GM21825 (cell line): ENCODE data around the gene ETFA.
"Not testable (repeated sequence)": the region's sequence is repeated elsewhere in the genome, so short reads cannot be mapped to it uniquely, and the experiment has no call there.

ENCODE experiments used
- ATAC-seq: cut with Tn5 transposase; IDR thresholded peaks from one replicate; pipeline ENCODE4 v1.9.1; 2021; ENCODE audit warnings: mild to moderate bottlenecking, moderate library complexity; ENCODE audit not compliant: unreplicated experiment

ETFA gene

GRCh38 chr15:76285241-76285825 lies 25.9 kb downstream of the ETFA start:
- ATAC-seq = no peak

GRCh38 chr15:76282465-76282864 lies 28.8 kb downstream of the ETFA start:
- no peak for ATAC-seq

- no peak for ATAC-seq
Measured at GRCh38 chr15:76278651-76279050, 32.6 kb downstream of the ETFA start.

- no peak for ATAC-seq
Measured at GRCh38 chr15:76274821-76275220, 36.4 kb downstream of the ETFA start.

GRCh38 chr15:76274226-76274625 lies 37.0 kb downstream of the ETFA start:
- no peak for ATAC-seq

- no peak for ATAC-seq
Measured at GRCh38 chr15:76270876-76271275, 40.4 kb downstream of the ETFA start.

GRCh38 chr15:76267077-76267476 lies 44.2 kb downstream of the ETFA start:
- ATAC-seq = no peak

- not testable (repeated sequence) for ATAC-seq
Measured at GRCh38 chr15:76265769-76266168, 45.5 kb downstream of the ETFA start.

GRCh38 chr15:76260246-76260938 lies 50.9 kb downstream of the ETFA start:
- no peak for ATAC-seq

- no peak for ATAC-seq
Measured at GRCh38 chr15:76259392-76259791, 51.9 kb downstream of the ETFA start.

- no peak for ATAC-seq
Measured at GRCh38 chr15:76258460-76258859, 52.8 kb downstream of the ETFA start.

GRCh38 chr15:76253691-76254473 lies 57.4 kb downstream of the ETFA start:
- no peak for ATAC-seq

GRCh38 chr15:76252249-76252648 lies 59.0 kb downstream of the ETFA start:
- no peak for ATAC-seq

GRCh38 chr15:76251717-76252116 lies 59.6 kb downstream of the ETFA start:
- ATAC-seq = no peak

- no peak for ATAC-seq
Measured at GRCh38 chr15:76245072-76245610, 66.1 kb downstream of the ETFA start.

GRCh38 chr15:76239786-76240185 lies 71.5 kb downstream of the ETFA start:
- ATAC-seq = no peak

GRCh38 chr15:76236350-76236749 lies 74.9 kb downstream of the ETFA start:
- no peak for ATAC-seq

GRCh38 chr15:76235186-76235826 lies 76.0 kb downstream of the ETFA start:
- no peak for ATAC-seq

- ATAC-seq = no peak
Measured at GRCh38 chr15:76234337-76234889, 76.9 kb downstream of the ETFA start.

- no peak for ATAC-seq
Measured at GRCh38 chr15:76233921-76234320, 77.3 kb downstream of the ETFA start.

GRCh38 chr15:76229266-76229665 lies 82.0 kb downstream of the ETFA start:
- ATAC-seq = no peak
